ENCODE data around the gene BCAS3.
"Not testable (repeated sequence)": the region's sequence is repeated elsewhere in the genome, so short reads cannot be mapped to it uniquely, and the experiment has no call there.

BCAS3 gene

GRCh38 chr17:61239327-61239726 is 561.7 kb downstream of the BCAS3 start:
- CTCF ChIA-PET, result no interaction called here
- H3K27ac ChIP-seq, result no peak overlapping the region
- DNase-seq (ENCODE audit: low spot score), result no peak
- POLR2A ChIA-PET (ENCODE audit: low non-redundant PET), result no interaction called here
- no peak for TF ChIP-seq CTCF (conservative IDR thresholded peaks at IDR 0.05; ENCODE audit: low read depth)

- TF ChIP-seq CTCF (conservative IDR thresholded peaks at IDR 0.05; ENCODE audit: low read depth), result no peak
- no peak overlapping the region for H3K27ac ChIP-seq
- CTCF ChIA-PET, result no interaction called here
- DNase-seq (ENCODE audit: low spot score), result no peak
- POLR2A ChIA-PET (ENCODE audit: low non-redundant PET), result no interaction called here
These were observed 562.3 kb downstream of the BCAS3 start for GRCh38 chr17:61239953-61240352.

- TF ChIP-seq CTCF (conservative IDR thresholded peaks at IDR 0.05; ENCODE audit: low read depth), result no peak
- POLR2A ChIA-PET (ENCODE audit: low non-redundant PET), result no interaction called here
- DNase-seq (ENCODE audit: low spot score), result no peak
- CTCF ChIA-PET, result no interaction called here
- no peak overlapping the region for H3K27ac ChIP-seq
These were observed 563.3 kb downstream of the BCAS3 start for GRCh38 chr17:61240851-61241468.

- DNase-seq (ENCODE audit: low spot score); H3K27ac ChIP-seq; POLR2A ChIA-PET (ENCODE audit: low non-redundant PET); CTCF ChIA-PET: not testable (repeated sequence)
These were observed 567.3 kb downstream of the BCAS3 start for GRCh38 chr17:61244988-61245387.

- POLR2A ChIA-PET (ENCODE audit: low non-redundant PET), result no interaction called here
- H3K27ac ChIP-seq, result no peak overlapping the region
- no peak for TF ChIP-seq CTCF (conservative IDR thresholded peaks at IDR 0.05; ENCODE audit: low read depth)
- CTCF ChIA-PET, result interaction anchor here (0.6 kb wide), 2 partner anchors 10 to 11 kb away, joined by 3 read pairs; no protein-coding TSS in a partner anchor
- no peak for DNase-seq (ENCODE audit: low spot score)
These were observed 568.1 kb downstream of the BCAS3 start for GRCh38 chr17:61245706-61246135.

GRCh38 chr17:61247439-61247838 is 569.8 kb downstream of the BCAS3 start:
- no peak overlapping the region for H3K27ac ChIP-seq
- TF ChIP-seq CTCF (conservative IDR thresholded peaks at IDR 0.05; ENCODE audit: low read depth), result no peak
- DNase-seq (ENCODE audit: low spot score), result no peak
- ChIA-PET POLR2A (ENCODE audit: low non-redundant PET) (no interaction called here), CTCF (no interaction called here)

GRCh38 chr17:61248399-61248798 is 570.7 kb downstream of the BCAS3 start:
- CTCF ChIA-PET, result no interaction called here
- DNase-seq (ENCODE audit: low spot score), result no peak
- POLR2A ChIA-PET (ENCODE audit: low non-redundant PET), result no interaction called here
- no peak for TF ChIP-seq CTCF (conservative IDR thresholded peaks at IDR 0.05; ENCODE audit: low read depth)
- H3K27ac ChIP-seq, result no peak overlapping the region

Measured in RWPE1 (cell line).